Heart left ventricle (tissue), 13 donors: ENCODE results near the gene NDFIP2.

Source experiments
- POLR2A ChIP-seq, 2 donors: fragments of 450-650 bp; IDR thresholded peaks; one replicate each; pipeline ENCODE4 v1.6.1; 2017; ENCODE audit warnings: antibody characterized with exemption in 2 of 2, mild to moderate bottlenecking in 2 of 2, moderate library complexity in 2 of 2
- TF ChIP-seq, protein P1 (sequence below), 12 donors: fragments of 200-600 bp; sonication (generic) in 4 of 12; IDR thresholded peaks; one replicate each; pipeline versions ENCODE4 v1.5.0 to v1.8.0; 2018 to 2022; ENCODE audit warnings: antibody characterized with exemption in 12 of 12, mild to moderate bottlenecking in 5 of 12
- donor health status: ischemic (EF 13 %, LVEDD 7.1; RV severe dilation, severe dysfunction).
- donor health status: DM: no; HTN: yes; CAD: no.
- donor health status: DM: no; HTN: no; CAD: no.
- donor health status: ischemic (EF 25% LVEDD 6.9; RV normal size, moderate dysfunction).
- donor health status: ischemic (EF 25% LVEDD 5.7; RV mildly dilated, moderate dysfunction).
- donor health status: ischemic (EF 35%, LVEDD 5.7; RV mildly dilated, moderate dysfunction).
- donor health status: nonischemic (EF 11% LVEDD 7.7; RV severe dilation, severe dysfunction).
- donor health status: DM: yes; HTN: yes; CAD: no.
- donor health status: PGD.
- donor health status: ischemic (EF 29% LVEDD 5.4; RV normal size, mild dysfunction).
- donor health status: nonischemic (EF 23%, LVEDD 6.1; RV moderate dilation, normal function).

GRCh38 chr13:79501538-79502232 lies 20.7 kb downstream of the NDFIP2 start:
- TF ChIP-seq, protein P1, sequence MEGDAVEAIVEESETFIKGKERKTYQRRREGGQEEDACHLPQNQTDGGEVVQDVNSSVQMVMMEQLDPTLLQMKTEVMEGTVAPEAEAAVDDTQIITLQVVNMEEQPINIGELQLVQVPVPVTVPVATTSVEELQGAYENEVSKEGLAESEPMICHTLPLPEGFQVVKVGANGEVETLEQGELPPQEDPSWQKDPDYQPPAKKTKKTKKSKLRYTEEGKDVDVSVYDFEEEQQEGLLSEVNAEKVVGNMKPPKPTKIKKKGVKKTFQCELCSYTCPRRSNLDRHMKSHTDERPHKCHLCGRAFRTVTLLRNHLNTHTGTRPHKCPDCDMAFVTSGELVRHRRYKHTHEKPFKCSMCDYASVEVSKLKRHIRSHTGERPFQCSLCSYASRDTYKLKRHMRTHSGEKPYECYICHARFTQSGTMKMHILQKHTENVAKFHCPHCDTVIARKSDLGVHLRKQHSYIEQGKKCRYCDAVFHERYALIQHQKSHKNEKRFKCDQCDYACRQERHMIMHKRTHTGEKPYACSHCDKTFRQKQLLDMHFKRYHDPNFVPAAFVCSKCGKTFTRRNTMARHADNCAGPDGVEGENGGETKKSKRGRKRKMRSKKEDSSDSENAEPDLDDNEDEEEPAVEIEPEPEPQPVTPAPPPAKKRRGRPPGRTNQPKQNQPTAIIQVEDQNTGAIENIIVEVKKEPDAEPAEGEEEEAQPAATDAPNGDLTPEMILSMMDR (IDR thresholded peaks at IDR 0.05) = no peak
- no peak for TF ChIP-seq POLR2A (IDR thresholded peaks at IDR 0.05)
